B cell (primary cell): Measurements from ENCODE around the gene RIC8B. TPM values are rescaled to one million over a fixed set of nuclear protein-coding genes. Genes with fewer than 3 reads are reported as not detected.

ENCODE experiments used
- ATAC-seq: fragments of 200-7000 bp; cut with Tn5 transposase; one replicate; pipeline ENCODE4 v1.10.0; 2021; ENCODE audit warnings: low read depth, mild to moderate bottlenecking, moderate number of reproducible peaks, moderate library complexity
- CTCF ChIA-PET: fragments of 350-600 bp; sonication (Branson Sonifier 250); formaldehyde crosslinking; loops from one replicate; lab custom pipeline; 2021; ENCODE audit warnings: antibody characterized with exemption, inconsistent platforms; lab: Charles Lee
- POLR2A ChIA-PET: fragments of 350-600 bp; sonication (Branson Sonifier 250); formaldehyde crosslinking; loops from one replicate; lab custom pipeline; 2021; ENCODE audit warnings: antibody characterized with exemption; lab: Charles Lee
- DNase-seq: peaks from one replicate; pipeline ENCODE4 v3.0.0; 2013
- H2AFZ ChIP-seq: 2 replicates; pipeline ENCODE4 v1.6.1; 2012; ENCODE audit warnings: mild to moderate bottlenecking, low read depth, low read length; ENCODE audit not compliant: insufficient read depth, poor library complexity, severe bottlenecking
- H3K27ac ChIP-seq, 2 donors: 1 replicate in 1 of 2; 2 replicates in 1 of 2; pipeline ENCODE4 v1.5.1; 2012 to 2013; ENCODE audit warnings: low read length in 2 of 2, mild to moderate bottlenecking in 2 of 2, moderate library complexity in 1 of 2
- H3K27me3 ChIP-seq, 4 experiments: fragments of 200-600 bp in 1 of 4; sonication (generic) in 1 of 4; replicated peaks in 1 of 4; 1 replicate in 2 of 4; 2 replicates in 2 of 4; pipeline versions ENCODE4 v1.6.1 to v1.7.0; 2013 to 2016; ENCODE audit warnings: low read length in 3 of 4, mild to moderate bottlenecking in 2 of 4, mixed read lengths in 1 of 4, moderate library complexity in 1 of 4; ENCODE audit not compliant: insufficient read depth in 4 of 4, control insufficient read depth in 3 of 4; ENCODE audit errors: control extremely low read depth in 1 of 4
- H3K36me3 ChIP-seq, 2 experiments: replicated peaks in 1 of 2; 1 replicate in 1 of 2; 2 replicates in 1 of 2; pipeline versions ENCODE4 v1.6.1 to v1.7.1; 2013; ENCODE audit warnings: low read length in 1 of 2; ENCODE audit not compliant: insufficient read depth in 2 of 2, control insufficient read depth in 1 of 2; ENCODE audit errors: control extremely low read depth in 1 of 2, extremely low read depth in 1 of 2
- H3K4me1 ChIP-seq, 2 donors: fragments of 200-600 bp in 1 of 2; sonication (generic) in 1 of 2; 1 replicate in 1 of 2; 2 replicates in 1 of 2; pipeline versions ENCODE4 v1.5.1 to v1.6.1; 2013 to 2017; ENCODE audit warnings: low read length in 2 of 2; ENCODE audit not compliant: control insufficient read depth in 2 of 2, insufficient read depth in 2 of 2
- H3K4me2 ChIP-seq: replicated peaks from 2 replicates; pipeline ENCODE3; 2012; ENCODE audit warnings: mild to moderate bottlenecking, low read depth, low read length; ENCODE audit not compliant: poor library complexity, severe bottlenecking
- H3K4me3 ChIP-seq, 5 experiments: fragments of 200-600 bp in 1 of 5; sonication (generic) in 1 of 5; 1 replicate in 3 of 5; 2 replicates in 2 of 5; pipeline versions ENCODE4 v1.5.1 to v1.7.0; 2011 to 2016; ENCODE audit warnings: low read length in 4 of 5, mild to moderate bottlenecking in 4 of 5, low read depth in 2 of 5, control low read depth in 1 of 5, moderate library complexity in 1 of 5; ENCODE audit not compliant: insufficient read depth in 1 of 5; ENCODE audit errors: control extremely low read depth in 1 of 5, extremely low read depth in 1 of 5
- H3K79me2 ChIP-seq: fragments of 200-600 bp; sonication (generic); one replicate; pipeline ENCODE4 v1.6.0; 2016; ENCODE audit warnings: low read length; ENCODE audit not compliant: control insufficient read depth, insufficient read depth
- H3K9ac ChIP-seq: fragments of 200-600 bp; sonication (generic); 2 replicates; pipeline ENCODE4 v1.6.1; 2017; ENCODE audit warnings: mild to moderate bottlenecking, low read length, moderate library complexity
- H3K9me3 ChIP-seq, 3 donors: one replicate each; pipeline versions ENCODE4 v1.6.1 to v1.7.1; 2013; ENCODE audit warnings: low read length in 2 of 3; ENCODE audit not compliant: control insufficient read depth in 2 of 3, insufficient read depth in 1 of 3; ENCODE audit errors: control extremely low read depth in 1 of 3
- H4K20me1 ChIP-seq: 2 replicates; pipeline ENCODE4 v1.6.0; 2012; ENCODE audit warnings: mild to moderate bottlenecking, low read length; ENCODE audit not compliant: insufficient read depth, control insufficient read depth, poor library complexity, severe bottlenecking
- H3K27ac Mint-ChIP-seq: one replicate; pipeline ENCODE4 v1.8.0; 2021; ENCODE audit warnings: mixed read lengths
- H3K27me3 Mint-ChIP-seq: one replicate; pipeline ENCODE4 v1.8.0; 2021; ENCODE audit warnings: mixed read lengths
- H3K4me1 Mint-ChIP-seq: one replicate; pipeline ENCODE4 v1.8.0; 2021; ENCODE audit warnings: mixed read lengths
- H3K4me3 Mint-ChIP-seq: one replicate; pipeline ENCODE4 v1.8.0; 2021; ENCODE audit warnings: mixed read lengths
- H3K9me3 Mint-ChIP-seq: one replicate; pipeline ENCODE4 v1.8.0; 2022; ENCODE audit warnings: mixed read lengths; ENCODE audit not compliant: insufficient read depth
- CTCF ChIP-seq: fragments of 200-600 bp; IDR thresholded peaks from one replicate; pipeline ENCODE4 v1.8.0; 2022; ENCODE audit warnings: antibody characterized with exemption, mild to moderate bottlenecking
- EZH2 ChIP-seq: IDR thresholded peaks from 2 replicates; pipeline ENCODE4 v1.6.1; 2012; ENCODE audit warnings: borderline replicate concordance, low read depth, mild to moderate bottlenecking, moderate library complexity, low read length; ENCODE audit not compliant: insufficient read depth, poor library complexity, severe bottlenecking
- WGBS: methylation state at CpG from one replicate; pipeline ENCODE4 v1.1.5; 2013; ENCODE audit warnings: missing lambda C conversion rate; ENCODE audit not compliant: insufficient coverage; 5-methylcytosine and 5-hydroxymethylcytosine counted together
- intact Hi-C: fragments of 100-400 bp; cut with micrococcal nuclease; formaldehyde crosslinking; loops from one replicate; pipeline ENCODE4 v1.10.0; 2022
- polyA plus RNA-seq: library from polyadenylated mRNA; depleted of rRNA; stranded (reverse); fragments of >200 nt; gene quantifications from 2 replicates; pipeline ENCODE4 v1.2.3, GENCODE V29; 2012
- total RNA-seq, 2 donors: library from RNA; stranded (reverse); fragments of 120-200 nt in 1 of 2; gene quantifications; 1 replicate in 1 of 2; 2 replicates in 1 of 2; pipeline versions ENCODE4 v1.2.3 to v1.2.4, GENCODE V29; 2013 to 2022

RIC8B gene
- total and polyA plus RNA-seq, 2 donors (not counting 1 experiment from before 2014, with no cell fraction given): 3.0 to 14.8 TPM

- H3K79me2 ChIP-seq: peaks cover 11% of the 10 kb centered on the region
- Mint-ChIP-seq H3K27ac (peak overlapping the region; percentile 88), H3K4me3 (peak overlapping the region; percentile 96), H3K27me3 (peaks cover 16% of the 10 kb centered on the region), H3K4me1 (peaks cover 27% of the 10 kb centered on the region), H3K9me3 (no peaks in the 10 kb centered on the region)
- no peaks in the 10 kb centered on the region for H3K36me3 ChIP-seq
- H4K20me1 ChIP-seq: no peaks in the 10 kb centered on the region
- peak overlapping the region; percentile 67 to 77 (median 70) for H3K4me3 ChIP-seq
- DNase-seq (no peak), ATAC-seq (no peak)
- H3K9me3 ChIP-seq: peaks cover 0 to 4% (median 0%) of the 10 kb centered on the region in 3 donors
- intact Hi-C loops: loop anchor here (1.0 to 5.0 kb wide), 3 partner anchors 13 to 471 kb away; partner anchors contain the start of genes POLR3B and TCP11L2
- 37% methylated on average over 14 of the region's 25 CpGs for WGBS
- POLR2A ChIA-PET: no interaction called here
- CTCF ChIA-PET: interaction anchor here (1.2 kb wide), 1 partner anchor 20 kb away, joined by 3 read pairs; no protein-coding TSS in a partner anchor
- H3K4me1 ChIP-seq: peaks cover 16 to 17% of the 10 kb centered on the region in 2 donors
- H3K4me2 ChIP-seq: peak overlapping the region; percentile 90
- H3K27ac ChIP-seq: peak overlapping the region in 1 of 2 donors; percentile 69
- TF ChIP-seq EZH2 (no peak), CTCF (no peak)
- peak overlapping the region; percentile 92 for H2AFZ ChIP-seq
- H3K27me3 ChIP-seq: peaks cover 0 to 14% (median 2%) of the 10 kb centered on the region in 4 experiments
- peak overlapping the region; percentile 73 for H3K9ac ChIP-seq
Observed at GRCh38 chr12:106773286-106774004, 1.0 kb upstream of the RIC8B start.
